Spleen (tissue), 7 donors: ENCODE results near the gene PALLD.

Source experiments
- POLR2A ChIP-seq, 3 donors: fragments of 450-650 bp; IDR thresholded peaks; one replicate each; pipeline ENCODE4 v1.5.1; 2017; ENCODE audit warnings: antibody characterized with exemption in 3 of 3, mild to moderate bottlenecking in 1 of 3
- POLR2AphosphoS5 ChIP-seq, 3 donors: sonication (generic); formaldehyde crosslinking; IDR thresholded peaks; one replicate each; pipeline ENCODE4 v1.5.1; 2017; ENCODE audit warnings: antibody characterized with exemption in 3 of 3
- TF ChIP-seq, protein P1 (sequence below), 11 experiments: fragments of 200-600 bp in 7 of 11; fragments of 450-650 bp in 4 of 11; sonication (generic) in 4 of 11; IDR thresholded peaks in 8 of 11; conservative IDR thresholded peaks in 3 of 11; 1 replicate in 7 of 11; 2 replicates in 4 of 11; pipeline versions ENCODE4 v1.4.0 to v1.8.0; 2016 to 2021; ENCODE audit warnings: antibody characterized with exemption in 11 of 11, inconsistent platforms in 4 of 11, mild to moderate bottlenecking in 1 of 11
- donor health status: DM: no; HTN: no; CAD: no; lungs with moderate emphysema.
- donor health status: DM: no; HTN: no; CAD: no.
- donor health status: DM: no; HTN: no; CAD: no.

DNA sequence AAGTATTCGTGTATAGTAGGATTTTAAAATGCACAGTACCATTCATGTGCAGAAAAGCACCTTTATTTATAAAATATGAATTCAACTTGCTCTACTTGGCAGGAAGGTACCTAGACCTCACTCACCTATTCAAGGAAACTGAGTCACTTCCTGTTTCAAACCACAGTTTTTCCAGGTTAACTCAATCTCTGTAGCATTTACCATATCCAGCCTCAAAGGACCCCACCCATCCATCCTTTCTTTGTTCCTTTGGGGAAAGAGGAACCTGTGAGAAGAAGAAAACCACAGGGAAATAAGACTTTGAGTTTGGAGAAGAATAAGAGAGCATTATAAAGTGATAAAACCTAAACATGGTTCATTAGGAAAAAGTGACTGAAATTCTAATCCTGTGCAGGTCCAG lies 262.5 kb downstream of the PALLD start:
- TF ChIP-seq POLR2AphosphoS5 (IDR thresholded peaks at IDR 0.05) (no peak), POLR2A (IDR thresholded peaks at IDR 0.05) (no peak)
- TF ChIP-seq, protein P1, sequence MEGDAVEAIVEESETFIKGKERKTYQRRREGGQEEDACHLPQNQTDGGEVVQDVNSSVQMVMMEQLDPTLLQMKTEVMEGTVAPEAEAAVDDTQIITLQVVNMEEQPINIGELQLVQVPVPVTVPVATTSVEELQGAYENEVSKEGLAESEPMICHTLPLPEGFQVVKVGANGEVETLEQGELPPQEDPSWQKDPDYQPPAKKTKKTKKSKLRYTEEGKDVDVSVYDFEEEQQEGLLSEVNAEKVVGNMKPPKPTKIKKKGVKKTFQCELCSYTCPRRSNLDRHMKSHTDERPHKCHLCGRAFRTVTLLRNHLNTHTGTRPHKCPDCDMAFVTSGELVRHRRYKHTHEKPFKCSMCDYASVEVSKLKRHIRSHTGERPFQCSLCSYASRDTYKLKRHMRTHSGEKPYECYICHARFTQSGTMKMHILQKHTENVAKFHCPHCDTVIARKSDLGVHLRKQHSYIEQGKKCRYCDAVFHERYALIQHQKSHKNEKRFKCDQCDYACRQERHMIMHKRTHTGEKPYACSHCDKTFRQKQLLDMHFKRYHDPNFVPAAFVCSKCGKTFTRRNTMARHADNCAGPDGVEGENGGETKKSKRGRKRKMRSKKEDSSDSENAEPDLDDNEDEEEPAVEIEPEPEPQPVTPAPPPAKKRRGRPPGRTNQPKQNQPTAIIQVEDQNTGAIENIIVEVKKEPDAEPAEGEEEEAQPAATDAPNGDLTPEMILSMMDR (IDR thresholded peaks at IDR 0.05 in 8 of 11, conservative IDR thresholded peaks at IDR 0.05 in 3 of 11), result no peak
